ENCODE measurements around the gene FSTL4.
"Not testable (repeated sequence)": the region's sequence is repeated elsewhere in the genome, so short reads cannot be mapped to it uniquely, and the experiment has no call there.

FSTL4 gene

DNA sequence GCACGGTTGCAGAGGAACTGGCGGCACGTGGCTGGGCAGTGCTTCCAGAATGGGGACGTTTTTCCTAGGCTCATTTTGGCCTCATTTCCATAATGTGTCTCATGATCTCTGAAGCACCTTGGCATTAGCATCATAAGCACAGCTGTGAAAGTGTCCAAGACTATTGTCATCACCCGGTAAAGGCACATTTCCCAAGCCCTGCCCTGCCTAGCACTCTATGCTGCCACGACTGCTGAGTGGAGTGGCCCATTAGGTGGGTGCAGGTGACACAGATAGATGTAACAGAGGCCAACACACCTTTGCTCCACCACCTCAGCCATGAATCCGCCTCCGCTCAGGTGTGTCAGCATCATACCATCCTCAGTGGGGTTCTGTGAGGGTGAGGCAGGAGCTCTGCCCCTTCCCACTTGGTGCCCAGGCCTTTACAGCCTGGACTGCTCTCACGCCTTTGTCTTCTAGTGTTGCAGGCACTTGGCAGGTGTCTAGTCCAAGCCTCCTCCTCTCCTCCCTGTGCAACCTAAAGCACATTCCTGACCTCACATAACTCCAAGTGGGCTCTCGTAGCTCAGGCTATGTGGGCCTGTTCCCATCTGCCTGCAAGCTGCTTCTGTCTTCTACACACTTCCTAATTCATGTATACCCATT, 213.0 kb downstream of the FSTL4 start:
- no peak for DNase-seq

DNA sequence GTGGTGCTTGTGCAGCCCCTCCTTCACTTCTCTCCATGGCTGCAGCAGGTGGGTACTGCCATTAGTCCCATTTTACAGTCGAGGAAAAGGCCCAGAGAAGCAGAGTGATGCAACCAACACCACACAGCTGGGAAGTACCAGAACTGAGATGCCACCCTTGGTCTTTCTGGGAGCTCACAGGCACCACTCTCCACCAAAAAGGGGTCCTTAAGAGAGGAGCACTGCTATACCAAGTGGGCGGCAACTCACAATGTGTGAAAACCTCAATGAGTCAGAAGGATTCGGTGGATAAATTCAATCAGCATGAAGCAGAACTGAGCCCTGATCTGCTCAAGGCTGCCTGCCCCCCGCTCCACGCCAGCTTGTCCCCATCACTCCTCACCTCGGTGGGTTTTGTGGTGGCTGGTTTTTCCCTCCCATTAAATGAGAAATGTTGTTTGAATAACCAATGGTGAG, 213.7 kb downstream of the FSTL4 start:
- DNase-seq, result no peak

DNA sequence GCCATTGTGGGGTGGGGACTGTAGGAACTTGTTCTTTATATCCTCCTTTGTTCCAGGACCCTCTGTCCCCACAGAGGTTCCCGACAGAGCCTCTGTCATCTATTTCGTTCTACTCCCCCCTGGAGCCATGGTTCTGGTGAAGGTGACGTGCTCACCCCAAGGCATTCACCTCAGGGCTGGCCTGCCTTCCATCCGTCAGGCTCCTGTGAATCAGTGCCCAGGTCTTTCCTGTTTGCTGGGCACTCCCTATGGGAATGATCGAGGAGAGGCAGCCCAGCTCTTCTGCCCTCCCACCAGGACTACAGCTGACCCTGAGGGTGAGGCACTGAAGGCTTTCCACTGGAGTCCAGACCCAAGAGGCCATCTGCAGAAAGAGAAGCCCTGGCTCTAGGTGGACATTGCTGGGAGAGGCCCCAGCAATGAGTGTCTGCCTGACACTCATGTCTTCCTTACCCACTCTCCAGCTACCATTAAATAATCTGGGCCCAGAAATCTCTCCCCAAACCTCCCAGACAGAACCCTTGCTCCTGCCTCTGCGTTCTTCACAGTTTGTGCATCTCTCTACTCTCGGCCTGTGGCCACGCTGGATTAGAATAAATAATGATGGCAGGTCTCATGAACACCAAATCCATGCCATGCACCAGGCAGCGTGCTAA, 214.2 kb downstream of the FSTL4 start:
- DNase-seq, result no peak

DNA sequence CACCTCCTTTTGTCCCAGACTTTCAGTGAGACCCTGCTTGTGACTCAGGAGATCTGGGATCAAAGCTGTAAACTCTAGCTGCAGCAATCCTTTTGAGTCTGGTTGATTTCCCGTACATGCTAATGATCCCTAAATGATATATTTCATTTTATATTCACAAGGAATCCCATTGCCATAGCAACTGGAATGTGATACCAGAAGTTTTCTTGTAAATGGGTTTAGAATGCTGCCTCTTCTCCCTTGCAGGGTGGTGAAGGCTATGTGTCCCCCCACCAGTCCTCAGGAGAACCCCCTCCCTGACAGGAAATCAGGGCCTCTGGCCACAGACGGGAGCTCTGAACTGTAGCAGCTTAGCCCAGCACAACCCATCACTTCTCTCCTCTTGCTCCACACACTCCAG, 215.0 kb downstream of the FSTL4 start:
- DNase-seq, result no peak

DNA sequence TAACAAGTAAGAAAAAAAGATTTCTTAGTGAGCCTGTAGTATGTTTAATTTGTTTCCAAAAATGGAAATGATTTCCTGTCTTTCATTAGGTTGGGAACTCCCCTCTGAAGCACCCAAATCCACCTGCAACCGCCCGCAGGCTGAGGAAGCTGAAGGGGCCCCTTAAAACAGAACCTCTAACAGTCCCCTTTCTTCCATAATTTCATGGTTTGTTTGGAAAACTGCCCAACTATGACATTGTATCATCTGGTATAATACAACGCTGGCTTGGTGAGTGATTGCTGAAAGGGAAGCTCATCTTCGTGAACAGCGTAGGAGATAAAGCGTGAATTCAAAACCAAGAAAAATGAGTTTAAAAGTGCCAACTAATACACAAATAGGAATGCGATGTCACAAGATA, 215.5 kb downstream of the FSTL4 start:
- no peak for DNase-seq

DNA sequence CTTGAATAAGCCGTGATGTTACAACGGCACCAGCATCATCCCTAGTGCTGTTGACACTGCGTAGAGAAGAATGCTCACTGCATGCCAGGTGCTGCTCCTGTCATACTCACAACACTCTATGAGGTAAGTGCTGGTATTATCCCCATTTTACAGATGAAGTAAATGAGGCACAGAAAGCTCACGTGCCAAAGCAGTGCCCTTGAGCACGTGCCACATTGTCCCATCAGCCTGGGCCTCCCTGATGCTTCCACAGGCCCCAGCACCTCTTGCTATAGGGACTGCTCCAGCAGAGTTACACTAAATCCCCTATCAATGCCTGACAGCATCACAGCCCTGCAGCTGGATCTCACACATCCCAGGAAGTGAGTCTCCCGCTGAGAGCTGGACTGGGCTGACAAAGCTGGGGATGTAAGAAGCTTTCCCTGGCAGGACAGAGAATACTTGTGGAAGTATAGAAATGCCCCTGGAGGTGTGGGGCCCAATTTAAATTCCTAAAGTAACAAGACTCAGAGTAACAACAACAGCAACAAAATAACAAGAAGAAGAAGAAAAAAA, 216.1 kb downstream of the FSTL4 start:
- DNase-seq, result no peak

DNA sequence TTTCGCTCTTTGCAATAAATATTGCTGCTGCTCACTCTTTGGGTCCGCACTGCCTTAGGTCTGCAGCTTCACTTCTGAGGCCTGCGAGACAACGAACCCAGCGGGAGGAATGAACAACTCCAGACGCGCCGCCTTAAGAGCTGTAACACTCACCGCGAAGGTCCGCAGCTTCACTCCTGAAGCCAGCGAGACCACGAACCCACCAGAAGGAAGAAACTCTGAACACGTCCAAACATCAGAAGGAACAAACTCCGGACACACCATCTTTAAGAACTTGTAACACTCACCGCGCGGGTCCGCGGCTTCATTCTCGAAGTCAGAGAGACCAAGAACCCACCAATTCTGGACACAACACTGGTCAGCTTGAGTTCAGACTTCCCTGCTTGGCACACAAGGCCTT, 217.1 kb downstream of the FSTL4 start:
- not testable (repeated sequence) for DNase-seq

DNA sequence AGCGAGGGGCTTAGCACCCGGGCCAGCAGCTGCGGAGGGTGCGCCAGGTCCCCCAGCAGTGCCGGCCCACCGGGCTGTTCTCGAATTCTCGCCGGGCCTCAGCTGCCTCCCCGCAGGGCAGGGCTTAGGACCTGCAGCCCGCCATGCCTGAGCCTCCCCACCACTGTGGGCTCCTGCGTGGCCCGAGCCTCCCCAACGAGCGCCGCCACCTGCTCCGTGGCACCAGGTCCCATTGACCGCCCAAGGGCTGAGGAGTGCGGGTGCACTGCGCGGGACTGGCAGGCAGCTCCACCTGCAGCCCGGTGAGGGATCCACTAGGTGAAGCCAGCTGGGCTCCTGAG, 217.9 kb downstream of the FSTL4 start:
- DNase-seq, result not testable (repeated sequence)

DNA sequence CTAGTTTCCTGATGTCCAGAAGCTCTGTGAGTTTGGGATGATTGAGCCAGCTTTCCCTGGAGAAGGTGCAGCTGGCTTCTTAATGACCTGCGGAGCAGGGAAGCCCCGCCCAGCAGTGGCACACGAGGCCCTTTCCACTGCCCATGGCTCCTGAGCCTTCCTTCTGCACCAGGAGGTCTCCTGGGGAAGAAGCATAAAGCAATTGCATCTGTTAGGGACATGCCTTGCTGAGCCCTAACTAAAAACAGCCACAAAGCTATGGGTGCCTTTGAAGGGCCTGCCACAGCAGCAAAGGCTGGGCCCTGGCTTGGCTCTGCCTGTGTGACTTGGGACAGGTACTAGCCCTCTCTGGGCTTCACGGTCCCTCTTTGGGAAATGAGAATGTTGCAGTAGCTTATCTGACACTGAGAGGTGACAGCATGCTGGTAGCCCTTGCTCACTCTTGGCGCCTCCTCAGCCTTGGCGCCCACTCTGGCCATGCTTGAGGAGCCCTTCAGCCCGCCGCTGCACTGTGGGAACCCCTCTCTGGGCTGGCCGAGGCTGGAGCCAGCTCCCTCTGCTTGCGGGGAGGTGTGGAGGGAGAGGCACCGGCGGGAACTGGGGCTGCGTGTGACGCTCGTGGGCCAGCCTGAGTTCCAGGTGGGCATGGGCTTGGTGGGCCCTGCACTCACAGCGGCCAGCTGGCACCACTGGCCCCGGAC, 218.4 kb downstream of the FSTL4 start:
- DNase-seq, result no peak

DNA sequence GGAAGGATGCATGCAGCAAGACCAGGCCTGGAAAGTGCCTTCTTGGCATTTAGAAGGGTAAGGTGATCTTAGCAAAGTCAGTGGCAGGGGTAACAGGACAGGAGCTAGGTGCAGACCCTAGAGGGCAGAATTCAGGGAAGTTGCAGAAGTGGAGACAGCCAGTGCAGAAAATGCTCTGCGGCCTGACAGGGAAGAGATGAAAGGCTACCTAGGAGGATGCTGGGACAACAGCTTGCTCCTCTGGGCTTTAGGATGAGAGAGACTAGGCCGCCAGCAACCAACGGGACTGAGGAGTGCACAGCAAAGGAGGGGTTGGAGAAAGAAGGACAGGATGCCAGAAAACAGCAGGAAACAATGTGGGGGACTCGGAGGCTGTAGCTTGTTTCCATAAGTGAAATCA, 219.9 kb downstream of the FSTL4 start:
- DNase-seq, result no peak

DNA sequence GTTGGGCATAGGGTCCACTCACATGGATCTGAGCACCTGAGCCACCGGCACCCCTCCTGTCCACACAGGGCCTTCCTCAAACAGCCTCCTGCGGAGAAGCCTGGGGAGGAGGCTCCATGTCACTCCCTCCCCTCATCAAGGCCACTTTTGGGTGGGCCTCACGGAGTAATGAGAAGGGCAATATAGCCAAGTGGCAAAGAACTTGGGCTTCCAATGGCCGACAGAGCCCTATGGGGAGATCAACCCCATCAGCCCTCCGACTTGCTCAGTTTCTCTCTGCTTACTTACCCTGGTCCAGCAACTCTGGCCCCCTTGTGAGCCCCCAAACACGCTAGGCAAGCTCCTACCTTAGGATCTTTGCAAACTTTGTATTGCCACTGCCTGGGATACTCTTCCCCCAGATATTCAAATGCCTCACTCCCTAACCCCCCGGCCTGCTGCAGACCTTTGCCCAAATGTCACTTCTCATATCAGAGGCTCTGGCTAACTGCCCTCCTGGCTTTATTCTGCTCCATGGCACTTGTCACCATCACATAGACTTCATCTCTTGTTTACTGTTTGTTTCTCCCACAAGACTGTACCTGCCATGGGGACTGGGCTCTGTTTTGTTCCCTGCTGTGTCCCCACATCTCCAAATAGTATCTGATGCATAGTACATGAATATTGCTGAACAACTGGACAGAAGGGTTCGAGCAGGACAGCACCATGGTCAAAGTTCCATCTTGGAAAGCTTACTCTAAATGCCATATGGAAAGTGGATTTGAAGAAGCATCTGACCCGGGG, 220.8 kb downstream of the FSTL4 start:
- DNase-seq, result no peak

DNA sequence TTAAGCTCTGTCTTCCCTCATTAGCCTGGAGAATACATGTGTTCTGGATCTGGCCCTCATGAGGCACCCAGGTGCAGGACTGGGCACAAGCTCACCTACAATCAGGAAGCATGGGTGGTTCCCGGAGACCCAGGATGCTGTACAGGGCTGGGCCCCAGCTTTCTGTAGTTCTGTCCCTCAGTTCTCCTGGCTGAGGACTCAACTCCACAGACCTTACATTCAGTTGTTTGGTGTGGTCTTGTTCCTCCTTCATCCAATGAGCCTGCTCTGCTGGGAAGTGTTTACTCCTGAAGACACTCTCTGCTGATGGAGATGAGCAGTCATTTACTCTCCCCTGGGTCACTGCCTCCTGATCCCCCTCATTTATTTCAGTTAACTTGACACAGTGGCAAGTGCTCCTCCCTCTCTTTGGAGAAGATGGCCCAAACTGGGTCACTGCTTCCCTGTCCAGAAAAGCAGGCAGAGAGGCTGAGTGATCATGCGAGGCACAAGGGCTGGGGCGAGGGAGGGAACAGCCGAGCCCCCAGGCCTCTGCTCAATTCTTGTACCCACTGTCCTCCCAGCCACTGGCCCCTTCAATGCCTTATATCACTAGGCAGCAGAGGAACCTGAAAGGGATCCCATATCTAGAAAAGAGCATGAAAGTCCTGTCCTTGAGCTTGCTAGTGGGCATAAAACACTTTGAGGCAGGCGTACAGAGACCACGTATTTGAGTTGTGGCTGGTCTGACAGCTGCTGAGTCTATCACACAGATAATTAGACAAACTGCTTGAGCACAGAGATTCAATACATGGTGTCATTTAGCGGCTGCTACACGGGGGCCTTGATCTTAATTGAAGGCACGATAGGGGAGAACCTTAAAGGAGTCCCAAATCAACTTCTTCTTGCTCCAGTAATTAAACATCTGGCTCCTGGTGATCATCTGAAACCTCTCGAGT, 221.7 kb downstream of the FSTL4 start:
- no peak for DNase-seq

DNA sequence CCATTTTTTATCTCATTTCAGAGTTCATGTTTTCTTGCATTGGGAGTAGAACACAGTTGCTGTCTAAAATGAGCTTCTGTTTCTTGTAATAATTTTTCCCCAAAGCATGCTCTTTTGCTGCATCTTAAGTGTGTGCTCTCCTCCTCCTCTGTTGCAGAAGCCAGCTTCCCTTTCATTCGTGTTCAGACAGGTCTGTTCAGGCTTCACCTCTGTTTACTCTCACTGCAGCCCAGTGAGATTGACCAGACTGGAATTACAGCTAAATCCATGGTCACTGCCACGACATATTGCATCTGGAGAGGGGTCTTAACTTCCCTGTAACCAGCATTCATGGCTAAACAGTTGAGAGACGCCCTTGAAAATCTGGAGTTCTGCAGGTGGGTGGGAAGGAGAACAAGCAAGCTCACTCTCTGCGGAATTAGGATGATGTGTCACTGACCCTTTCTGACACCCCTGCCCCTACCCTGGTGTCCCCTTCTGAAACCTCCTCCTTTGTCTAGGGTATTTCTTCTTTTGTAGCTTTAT, 223.2 kb downstream of the FSTL4 start:
- DNase-seq, result no peak

DNA sequence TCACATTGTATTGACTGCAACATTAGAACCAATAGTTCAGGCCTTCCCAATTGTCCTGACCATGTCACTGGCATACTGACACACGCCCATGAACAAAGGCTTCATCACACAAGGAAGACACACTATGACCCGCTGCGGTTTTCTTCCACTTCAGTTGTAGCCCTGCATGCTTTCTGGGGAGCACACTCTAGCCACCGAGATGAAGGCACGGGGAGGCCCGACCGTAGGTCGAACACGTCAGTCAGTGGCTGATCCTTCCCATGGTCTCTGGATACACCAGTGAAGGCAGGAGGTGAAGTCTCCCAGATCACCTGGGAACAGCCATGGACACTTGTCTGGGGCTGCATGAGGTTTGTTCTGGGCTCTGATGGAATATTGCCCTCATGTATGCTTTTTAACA, 224.7 kb downstream of the FSTL4 start:
- DNase-seq, result no peak

DNA sequence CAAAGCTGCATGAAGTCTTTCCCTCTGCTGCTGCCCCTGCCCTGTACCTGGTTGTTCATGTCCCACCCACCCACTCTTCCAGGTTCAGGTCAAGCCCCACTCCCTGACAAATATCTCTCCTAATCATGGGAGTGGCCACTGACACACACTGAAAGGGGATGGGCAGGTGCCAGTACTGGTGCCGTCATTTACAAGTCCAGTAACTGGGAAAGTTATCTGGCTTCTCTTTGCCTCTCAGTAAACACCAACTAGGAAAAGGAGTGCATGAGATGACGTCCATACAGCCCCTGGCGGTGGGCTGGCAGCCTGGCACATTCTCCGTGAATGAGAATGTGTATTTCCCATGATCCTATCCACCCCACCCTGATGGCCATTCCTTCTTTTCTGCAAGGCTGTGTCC, 225.2 kb downstream of the FSTL4 start:
- DNase-seq, result no peak

DNA sequence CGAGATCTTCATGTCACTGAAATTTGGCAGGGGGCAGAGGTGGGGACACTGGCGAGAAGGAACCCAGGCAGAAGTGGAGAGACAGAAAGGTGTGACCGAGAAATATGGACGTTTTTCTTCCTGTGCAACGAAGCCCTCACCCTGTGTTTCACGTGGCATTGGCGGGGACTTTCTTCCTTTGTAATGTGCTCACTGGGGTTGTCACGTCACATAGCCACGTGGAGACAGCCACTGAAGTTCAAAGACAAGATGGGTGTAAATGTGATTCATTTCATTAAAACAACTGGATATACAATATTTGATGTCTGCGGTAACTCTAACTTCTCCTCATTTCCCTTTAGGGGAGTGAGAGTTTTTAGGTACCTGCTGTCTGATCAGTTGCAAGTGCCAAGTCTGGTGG, 225.7 kb downstream of the FSTL4 start:
- DNase-seq, result no peak

DNA sequence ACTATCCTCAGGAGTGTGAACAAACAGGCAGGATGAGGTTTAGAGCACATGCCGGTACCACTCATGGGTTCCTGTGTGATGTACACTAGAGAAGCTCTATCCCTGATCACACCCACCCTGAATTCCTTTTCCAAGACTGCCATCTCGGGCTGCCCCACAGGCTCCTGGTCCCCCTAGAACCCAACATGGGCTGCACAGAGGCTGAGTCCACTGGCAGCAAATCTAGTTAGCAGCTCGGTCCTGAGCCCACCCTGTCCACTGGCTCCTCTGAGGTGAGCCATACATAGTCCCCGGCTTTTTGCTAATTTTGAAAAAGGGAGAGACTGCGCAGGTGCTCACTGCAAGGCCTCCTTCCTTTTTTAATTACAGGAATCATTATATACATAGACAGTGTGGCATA, 227.0 kb downstream of the FSTL4 start:
- DNase-seq, result no peak

DNA sequence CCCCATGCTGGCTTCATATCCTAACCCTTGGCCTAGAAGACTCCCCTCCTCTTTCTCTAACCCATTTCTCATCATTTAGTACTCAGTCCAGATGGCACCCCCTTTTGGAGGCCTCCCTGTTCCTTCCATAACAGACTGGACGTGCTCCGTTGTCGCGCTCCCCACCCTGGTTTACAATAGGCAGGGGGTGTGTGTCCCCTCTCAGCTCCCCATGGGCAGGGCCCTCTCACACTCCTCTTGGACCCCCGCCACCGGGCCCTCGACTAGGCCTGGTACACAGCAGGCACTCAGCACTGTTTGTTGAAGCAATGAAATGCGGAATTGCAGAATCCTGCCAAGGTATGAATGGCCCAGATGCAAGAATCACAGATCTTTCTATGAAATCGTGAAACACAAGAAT, 227.4 kb downstream of the FSTL4 start:
- DNase-seq, result no peak

DNA sequence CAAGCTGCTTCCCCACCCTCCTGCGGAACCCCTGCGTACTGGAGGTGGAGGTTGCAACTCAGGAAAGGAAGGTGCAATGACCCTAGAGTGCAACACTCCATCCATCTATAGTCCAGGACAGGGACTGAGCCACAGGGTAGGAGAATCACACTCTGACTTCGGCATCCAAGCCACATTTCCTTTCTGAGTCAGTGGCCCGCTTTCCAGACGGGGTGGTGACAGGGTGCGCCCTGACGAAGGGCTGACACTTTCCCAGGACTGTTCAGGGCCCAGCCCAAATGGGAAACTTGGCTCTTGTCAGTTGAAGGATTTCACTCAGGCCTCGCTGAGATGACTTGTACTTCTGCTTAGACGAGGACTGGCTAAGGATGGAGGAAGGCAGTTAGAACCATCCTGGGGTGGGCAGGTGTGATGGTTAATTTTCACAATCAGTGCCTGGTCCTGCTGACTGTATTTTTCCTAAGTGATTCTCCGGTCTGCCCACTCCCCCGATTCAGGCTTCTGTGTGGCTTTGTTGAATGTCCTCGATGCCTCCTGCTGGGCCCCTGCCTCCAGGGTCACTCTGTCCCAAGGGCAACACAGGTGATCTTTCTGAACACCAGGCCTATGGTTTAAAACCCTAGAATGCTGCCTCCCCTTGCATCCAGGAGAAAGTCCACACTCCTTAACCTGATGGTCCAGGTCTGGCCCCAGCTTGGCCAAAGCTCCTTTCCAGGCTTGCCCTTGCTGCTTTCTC, 228.1 kb downstream of the FSTL4 start:
- DNase-seq, result no peak

DNA sequence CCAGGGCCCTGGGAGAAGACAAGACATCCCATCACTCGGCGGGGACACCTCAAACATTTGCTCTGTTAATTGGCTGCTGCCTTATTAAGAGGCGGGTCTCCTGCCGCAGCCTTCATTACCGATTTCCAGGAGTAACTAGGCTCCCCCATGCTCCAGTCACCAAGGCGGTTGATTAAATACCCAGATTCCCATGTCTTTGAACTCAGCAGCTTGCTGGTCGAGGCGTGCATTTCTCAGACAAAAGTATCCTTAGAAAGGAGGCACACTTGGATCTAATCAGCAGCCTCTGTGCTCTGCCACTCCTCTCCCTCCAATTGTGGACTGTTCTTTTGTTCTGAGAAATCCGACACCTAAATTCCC, 228.8 kb downstream of the FSTL4 start:
- DNase-seq, result no peak

Measured in NCI-H774 (cell line).